Ascending aorta (tissue), 2 donors: Measurements from ENCODE around the gene USP6. TPM values are rescaled to one million over a fixed set of nuclear protein-coding genes. Genes with fewer than 3 reads are reported as not detected.
"Not testable (repeated sequence)": the region's sequence is repeated elsewhere in the genome, so short reads cannot be mapped to it uniquely, and the experiment has no call there.

Experiments
- DNase-seq, 2 donors: peaks; one replicate each; pipeline ENCODE4 v3.0.0-alpha.2; 2019; ENCODE audit warnings: low spot score in 2 of 2
- H3K27ac ChIP-seq, 2 donors: fragments of 200-600 bp; sonication (generic); one replicate each; pipeline ENCODE4 v1.5.1; 2016 to 2017; ENCODE audit warnings: mild to moderate bottlenecking in 1 of 2
- H3K27me3 ChIP-seq: fragments of 200-600 bp; sonication (generic); one replicate; pipeline ENCODE4 v1.5.1; 2017
- H3K36me3 ChIP-seq, 2 donors: fragments of 200-600 bp; sonication (generic); one replicate each; pipeline ENCODE4 v1.5.1; 2016
- H3K4me1 ChIP-seq, 2 donors: fragments of 200-600 bp; sonication (generic); one replicate each; pipeline ENCODE4 v1.5.1; 2016 to 2017; ENCODE audit warnings: mild to moderate bottlenecking in 1 of 2
- H3K4me3 ChIP-seq, 2 donors: fragments of 200-600 bp; sonication (generic); one replicate each; pipeline ENCODE4 v1.5.1; 2016 to 2017; ENCODE audit warnings: mild to moderate bottlenecking in 1 of 2
- H3K9me3 ChIP-seq, 2 donors: fragments of 200-600 bp; sonication (generic); one replicate each; pipeline ENCODE4 v1.5.1; 2016
- CTCF ChIP-seq, 3 experiments: fragments of 200-600 bp in 2 of 3; fragments of 450-650 bp in 1 of 3; sonication (generic) in 2 of 3; IDR thresholded peaks; one replicate each; pipeline ENCODE4 v1.5.1; 2016 to 2019; ENCODE audit warnings: antibody characterized with exemption in 3 of 3, mild to moderate bottlenecking in 1 of 3, moderate library complexity in 1 of 3
- intact Hi-C: fragments of 100-400 bp; cut with DNase I; formaldehyde crosslinking; loops from one replicate; pipeline ENCODE4 v1.15.1; 2023
- total RNA-seq: library from RNA; depleted of rRNA; stranded (reverse); fragments of >200 nt; gene quantifications from one replicate; pipeline ENCODE4 v1.1.0, GENCODE V29; 2016

USP6 gene
- total RNA-seq, 1 donor from 2014 or later, result 0.11 TPM

- H3K9me3 ChIP-seq, result no peaks in the 10 kb centered on the region
- intact Hi-C loops, result no loop called here
- no peak overlapping the region for H3K27ac ChIP-seq
- DNase-seq, result no peak
- TF ChIP-seq CTCF (IDR thresholded peaks at IDR 0.05), result no peak
- H3K4me3 ChIP-seq, result no peak overlapping the region
- H3K36me3 ChIP-seq, result no peaks in the 10 kb centered on the region
- H3K4me1 ChIP-seq, result no peaks in the 10 kb centered on the region
- no peaks in the 10 kb centered on the region for H3K27me3 ChIP-seq
These were observed 20.1 kb downstream of the USP6 start for GRCh38 chr17:5135726-5136579.

- H3K4me1 ChIP-seq, intact Hi-C loops, DNase-seq, H3K27me3 ChIP-seq, H3K27ac ChIP-seq, H3K9me3 ChIP-seq, H3K36me3 ChIP-seq, H3K4me3 ChIP-seq: not testable (repeated sequence)
These were observed 21.0 kb downstream of the USP6 start for GRCh38 chr17:5136580-5137412.

GRCh38 chr17:5137511-5138197 lies 21.8 kb downstream of the USP6 start:
- H3K36me3 ChIP-seq, H3K27ac ChIP-seq, H3K27me3 ChIP-seq, H3K9me3 ChIP-seq, DNase-seq, H3K4me1 ChIP-seq, H3K4me3 ChIP-seq, intact Hi-C loops: not testable (repeated sequence)

GRCh38 chr17:5138198-5138544 lies 22.3 kb downstream of the USP6 start:
- H3K27me3 ChIP-seq, H3K9me3 ChIP-seq, H3K4me1 ChIP-seq, H3K4me3 ChIP-seq, H3K27ac ChIP-seq, intact Hi-C loops, H3K36me3 ChIP-seq, DNase-seq: not testable (repeated sequence)

GRCh38 chr17:5138616-5139457 lies 23.0 kb downstream of the USP6 start:
- Histone ChIP-seq H3K27me3 (no peaks in the 10 kb centered on the region), H3K27ac (no peak overlapping the region), H3K9me3 (no peaks in the 10 kb centered on the region), H3K4me3 (no peak overlapping the region), H3K4me1 (no peaks in the 10 kb centered on the region), H3K36me3 (no peaks in the 10 kb centered on the region)
- TF ChIP-seq CTCF (IDR thresholded peaks at IDR 0.05), result no peak
- intact Hi-C loops, result no loop called here
- no peak for DNase-seq

- intact Hi-C loops, result no loop called here
- no peaks in the 10 kb centered on the region for H3K27me3 ChIP-seq
- H3K36me3 ChIP-seq, result no peaks in the 10 kb centered on the region
- H3K4me1 ChIP-seq, result no peaks in the 10 kb centered on the region
- H3K4me3 ChIP-seq, result no peak overlapping the region
- no peak overlapping the region for H3K27ac ChIP-seq
- DNase-seq, result no peak
- H3K9me3 ChIP-seq, result no peaks in the 10 kb centered on the region
- no peak for TF ChIP-seq CTCF (IDR thresholded peaks at IDR 0.05)
These were observed 23.6 kb downstream of the USP6 start for GRCh38 chr17:5139458-5139732.

GRCh38 chr17:5142877-5143276 lies 27.0 kb downstream of the USP6 start:
- H3K27me3 ChIP-seq, H3K36me3 ChIP-seq, H3K9me3 ChIP-seq, DNase-seq, intact Hi-C loops, H3K4me1 ChIP-seq, H3K27ac ChIP-seq, H3K4me3 ChIP-seq: not testable (repeated sequence)

GRCh38 chr17:5146122-5146521 lies 30.3 kb downstream of the USP6 start:
- H3K27ac ChIP-seq, H3K36me3 ChIP-seq, DNase-seq, H3K9me3 ChIP-seq, H3K27me3 ChIP-seq, H3K4me1 ChIP-seq, H3K4me3 ChIP-seq, intact Hi-C loops: not testable (repeated sequence)

- intact Hi-C loops, H3K9me3 ChIP-seq, H3K4me3 ChIP-seq, DNase-seq, H3K27me3 ChIP-seq, H3K36me3 ChIP-seq, H3K4me1 ChIP-seq, H3K27ac ChIP-seq: not testable (repeated sequence)
These were observed 44.9 kb downstream of the USP6 start for GRCh38 chr17:5160702-5161101.

GRCh38 chr17:5161793-5162192 lies 46.0 kb downstream of the USP6 start:
- DNase-seq, H3K4me3 ChIP-seq, intact Hi-C loops, H3K27me3 ChIP-seq, H3K36me3 ChIP-seq, H3K4me1 ChIP-seq, H3K27ac ChIP-seq, H3K9me3 ChIP-seq: not testable (repeated sequence)
